GM18868 (cell line): Measurements from ENCODE around the gene GLTP.
"Not testable (repeated sequence)": the region's sequence is repeated elsewhere in the genome, so short reads cannot be mapped to it uniquely, and the experiment has no call there.

Experiments
- ATAC-seq: cut with Tn5 transposase; IDR thresholded peaks from one replicate; pipeline ENCODE4 v1.9.1; 2021; ENCODE audit warnings: mild to moderate bottlenecking, moderate library complexity; ENCODE audit not compliant: unreplicated experiment

The GLTP gene

DNA sequence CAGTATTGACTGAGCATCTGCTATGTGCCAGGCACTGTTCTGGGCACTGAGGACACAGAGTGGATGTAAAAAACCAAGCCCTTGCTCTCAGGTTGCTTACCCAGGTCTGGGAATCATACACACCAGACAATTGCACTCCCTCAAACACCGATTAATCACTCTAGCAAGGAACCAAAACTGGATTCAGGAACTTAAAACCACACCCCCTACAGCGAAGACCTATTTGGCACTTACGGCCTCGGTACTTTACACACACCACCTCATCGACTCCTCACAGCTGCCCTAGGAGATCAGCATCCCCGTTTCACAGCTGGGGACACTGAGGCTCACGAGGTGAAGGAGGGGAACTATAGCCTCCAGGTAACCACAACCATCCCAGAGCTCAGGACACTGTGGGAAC, 1.6 kb downstream of the GLTP start:
- no peak for ATAC-seq

- no peak for ATAC-seq
These were observed 2.1 kb downstream of the GLTP start for GRCh38 chr12:109878247-109878625.

- no peak for ATAC-seq
These were observed 2.7 kb downstream of the GLTP start for GRCh38 chr12:109877504-109878246.

- ATAC-seq, result no peak
These were observed 3.9 kb downstream of the GLTP start for GRCh38 chr12:109876406-109876805.

DNA sequence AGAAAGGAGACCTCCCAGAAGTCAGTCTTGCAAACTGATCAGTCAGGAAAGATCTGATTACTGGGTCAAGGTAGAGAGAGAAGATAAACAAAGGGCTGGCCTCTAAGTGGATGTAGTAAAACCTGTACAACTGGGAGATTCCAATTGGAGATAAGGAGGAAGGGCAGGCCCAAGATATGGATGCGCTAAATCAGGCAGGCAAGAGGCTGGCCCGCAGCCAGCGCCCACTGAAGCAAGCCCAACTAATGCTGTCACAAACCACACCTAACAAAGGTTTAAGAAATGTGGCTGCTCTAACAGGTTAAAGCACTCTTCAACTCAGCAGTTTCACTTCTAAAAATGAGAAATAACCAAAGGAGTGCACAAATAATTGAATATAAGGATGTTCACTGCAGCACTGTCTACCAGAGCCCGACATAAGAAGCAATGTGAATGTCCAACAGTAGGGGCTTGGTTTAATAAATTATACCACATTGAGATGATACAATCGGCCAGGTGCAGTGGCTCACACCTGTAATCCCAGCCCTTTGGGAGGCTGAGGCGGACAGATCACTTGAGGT, 4.7 kb downstream of the GLTP start:
- ATAC-seq, result no peak

- ATAC-seq, result no peak
These were observed 6.7 kb downstream of the GLTP start for GRCh38 chr12:109873653-109874052.

GRCh38 chr12:109871668-109872314, 8.6 kb downstream of the GLTP start:
- no peak for ATAC-seq

DNA sequence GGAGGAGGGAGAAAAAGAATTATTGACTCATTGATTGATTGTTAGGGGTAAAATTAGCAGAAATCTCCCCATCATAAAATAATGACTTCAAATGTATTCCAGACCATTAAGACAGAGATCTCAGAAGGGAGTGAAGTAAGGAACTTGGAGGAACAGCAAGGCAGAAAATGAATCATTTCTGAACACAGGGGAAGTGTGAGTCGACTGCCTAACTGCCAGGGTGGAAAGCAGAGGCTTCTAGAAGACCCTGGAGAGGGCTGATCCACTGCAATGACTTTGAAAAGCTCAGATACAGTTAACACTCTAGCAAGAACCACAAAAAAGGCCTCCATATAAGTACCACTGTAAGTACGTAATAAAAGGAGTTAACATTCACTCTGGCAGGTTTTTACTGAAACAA, 9.7 kb downstream of the GLTP start:
- no peak for ATAC-seq

DNA sequence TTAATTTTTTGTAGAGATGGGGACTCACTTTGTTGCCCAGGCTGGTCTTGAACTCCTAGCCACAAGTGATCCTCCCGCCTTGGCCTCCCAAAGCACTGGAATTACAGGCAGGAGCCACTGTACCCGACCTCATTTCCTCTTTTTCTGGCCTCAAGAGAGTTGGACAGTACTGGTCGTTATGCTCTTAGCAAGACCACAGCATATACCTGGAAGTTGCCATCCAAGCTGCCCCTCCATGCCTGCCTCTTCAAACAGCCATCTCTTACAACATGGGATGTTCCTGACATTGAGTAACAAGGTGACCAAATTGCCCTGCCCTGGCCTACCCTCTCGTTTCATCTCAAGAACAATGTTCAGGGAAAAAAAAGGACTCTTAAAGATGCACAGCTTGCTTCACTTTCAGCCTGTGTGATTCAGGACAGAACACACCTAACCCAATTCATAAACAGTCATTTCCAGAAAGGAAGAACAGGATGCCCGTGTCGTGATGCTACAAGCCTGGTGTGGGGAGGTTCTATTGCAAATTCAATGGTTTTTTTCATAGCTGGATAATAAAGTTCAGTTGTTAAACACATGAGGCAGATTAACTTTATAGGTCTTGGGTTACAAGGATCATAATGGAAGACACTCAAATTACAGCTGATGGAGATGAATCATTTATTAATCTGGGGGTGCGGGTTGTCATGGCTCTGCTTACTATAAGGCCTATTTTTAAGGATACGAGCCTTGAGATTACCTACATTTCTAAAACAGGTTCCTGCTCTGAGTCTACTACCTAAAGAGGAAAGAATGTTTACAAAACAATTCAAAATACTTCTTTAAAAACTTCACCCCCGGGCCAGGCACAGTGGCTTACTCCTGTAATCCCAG, 11.9 kb downstream of the GLTP start:
- no peak for ATAC-seq

GRCh38 chr12:109864916-109865315, 15.4 kb downstream of the GLTP start:
- ATAC-seq, result no peak

DNA sequence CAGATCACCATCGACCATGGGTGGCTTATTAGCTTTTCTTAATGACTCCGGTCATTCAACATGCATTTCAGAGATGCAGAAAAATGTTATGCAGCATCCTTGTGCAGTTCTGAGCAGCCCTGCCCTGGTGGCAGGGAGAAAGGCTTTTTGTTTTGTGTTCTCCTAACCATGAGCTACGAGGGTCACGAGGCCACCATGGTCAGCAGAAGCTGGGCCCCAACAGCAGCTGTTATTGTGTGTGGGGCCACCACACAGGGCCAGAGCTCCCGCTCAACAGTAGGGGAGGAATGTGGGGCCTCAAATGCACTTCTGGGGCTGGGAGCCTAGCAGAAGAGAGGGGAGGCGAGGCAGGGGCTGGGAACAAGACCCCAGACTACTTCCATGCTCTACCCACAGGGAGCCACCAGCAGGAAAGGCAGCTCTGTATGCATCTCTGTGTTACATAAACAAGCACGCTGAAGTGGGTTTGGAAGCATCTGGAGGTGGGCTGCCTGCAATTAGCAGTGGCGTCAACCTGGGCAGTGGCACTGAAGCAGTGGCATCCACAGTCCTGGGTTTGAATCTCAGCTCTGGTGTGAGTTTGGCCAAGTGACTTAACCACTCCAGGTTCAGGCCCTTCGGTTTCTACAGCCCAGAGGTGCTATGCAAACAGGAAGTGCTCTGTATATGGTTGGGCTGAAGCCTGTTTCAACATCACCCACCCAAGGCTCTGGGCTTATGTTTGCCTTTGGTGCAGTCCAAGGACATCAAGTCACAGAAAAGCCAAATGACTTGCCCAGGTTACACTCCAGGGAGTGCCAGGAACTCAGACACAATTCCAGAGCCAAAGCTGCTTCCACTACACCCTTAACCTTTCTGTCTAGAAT, 16.3 kb downstream of the GLTP start:
- ATAC-seq, result no peak

DNA sequence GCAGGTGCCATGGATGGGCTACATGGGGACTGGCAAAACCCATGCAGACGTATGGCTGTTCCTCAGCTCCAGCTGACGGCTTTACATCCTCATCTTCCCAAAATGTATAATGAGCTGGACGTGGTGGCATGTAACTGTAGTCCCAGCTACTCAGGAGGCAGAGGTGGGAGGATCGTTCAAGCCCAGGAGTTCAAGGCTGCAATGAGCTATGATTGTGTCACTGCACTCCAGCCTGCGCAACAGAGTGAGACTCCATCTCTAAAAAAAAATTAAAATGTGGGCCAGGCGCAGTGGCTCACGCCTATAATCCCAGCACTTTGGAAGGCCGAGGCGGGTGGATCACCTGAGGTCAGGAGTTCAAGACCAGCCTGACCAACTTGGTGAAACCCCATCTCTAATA, 17.9 kb downstream of the GLTP start:
- ATAC-seq, result not testable (repeated sequence)

GRCh38 chr12:109861689-109862314, 18.5 kb downstream of the GLTP start:
- ATAC-seq, result no peak

DNA sequence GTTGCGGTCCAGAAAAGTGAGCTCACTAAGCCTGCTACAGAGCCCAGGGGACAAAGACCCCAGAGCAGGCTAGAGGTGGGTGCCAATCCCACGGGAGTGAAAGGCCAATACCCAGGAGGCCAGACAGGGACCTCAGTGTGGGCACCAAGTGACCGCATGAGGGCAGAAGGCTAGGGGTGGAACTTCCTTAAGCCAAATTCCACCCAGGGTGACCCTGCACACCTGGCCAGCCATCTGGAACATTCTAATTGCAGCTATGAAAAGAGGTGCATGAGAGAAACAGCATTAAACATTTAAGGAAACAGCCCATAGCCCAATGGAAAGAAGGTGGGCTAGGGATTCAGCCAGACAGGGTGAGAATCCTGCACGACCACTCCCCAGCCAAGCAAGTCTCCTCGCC, 19.4 kb downstream of the GLTP start:
- no peak for ATAC-seq

DNA sequence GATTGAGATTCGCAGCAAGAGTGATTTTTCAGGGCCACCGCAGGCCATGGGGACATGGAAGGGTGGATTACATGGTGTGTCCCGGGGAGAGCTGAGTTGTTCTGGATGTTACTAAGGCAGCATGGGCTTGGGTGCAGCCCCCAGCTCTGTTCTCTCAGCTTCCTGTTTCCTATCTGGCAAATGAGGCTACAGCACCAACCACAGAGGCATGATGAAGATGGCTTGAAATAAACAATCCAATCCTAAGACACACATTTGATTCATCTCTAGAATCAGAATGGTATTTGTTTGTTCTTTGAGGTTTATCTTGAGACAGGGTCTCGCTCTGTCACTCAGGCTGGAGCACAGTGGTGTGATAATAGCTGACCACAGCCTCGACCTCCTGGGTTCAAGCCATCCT, 21.6 kb downstream of the GLTP start:
- no peak for ATAC-seq

DNA sequence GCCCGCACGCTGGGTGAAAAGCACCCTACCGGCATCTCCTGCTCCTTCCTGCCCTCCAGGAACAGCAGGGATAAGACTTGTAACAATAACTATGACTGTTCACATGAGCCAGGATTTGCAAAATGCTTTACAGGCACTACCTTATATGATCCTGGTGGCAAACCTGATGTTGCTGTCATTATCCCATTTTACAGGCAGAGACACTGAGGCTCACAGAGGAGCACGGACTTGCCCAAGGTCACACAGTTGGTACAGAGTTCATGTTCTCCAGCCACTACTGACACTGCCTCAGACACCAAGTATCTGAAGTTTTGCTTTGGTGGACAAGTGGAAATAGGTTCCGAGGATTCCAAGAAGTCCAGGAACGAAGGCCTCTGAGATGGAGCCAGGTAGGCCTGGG, 22.6 kb downstream of the GLTP start:
- ATAC-seq, result no peak

GRCh38 chr12:109855377-109855776, 25.0 kb downstream of the GLTP start:
- ATAC-seq, result no peak

GRCh38 chr12:109850518-109850917, 29.8 kb downstream of the GLTP start:
- not testable (repeated sequence) for ATAC-seq

DNA sequence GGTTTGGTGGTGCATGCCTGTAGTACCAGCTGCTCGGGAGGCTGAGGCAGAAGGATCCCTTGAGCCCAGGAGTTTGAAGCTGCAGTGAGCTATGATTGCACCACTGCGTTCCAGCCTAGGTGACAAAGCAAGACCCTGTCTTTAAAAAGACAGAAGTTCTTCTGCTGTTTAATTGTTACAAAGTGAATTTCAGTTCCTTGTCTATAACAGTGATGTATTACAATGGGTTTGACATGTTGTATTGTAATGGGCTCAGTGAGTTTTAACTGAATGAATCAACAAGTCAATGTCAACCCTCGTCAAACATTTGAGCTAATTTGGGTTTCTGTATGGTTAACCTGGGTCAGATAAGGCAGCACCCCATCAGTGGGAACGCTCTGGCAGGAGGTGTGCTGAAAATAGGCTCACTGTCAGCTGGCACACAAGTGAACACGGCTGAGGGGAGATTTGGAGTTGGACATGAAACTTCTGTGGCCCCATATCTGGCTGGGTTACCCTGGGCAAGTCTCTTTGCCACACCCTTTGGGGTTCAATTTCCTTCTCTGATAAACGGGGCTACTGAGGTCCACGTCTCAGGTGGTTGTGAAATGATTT, 33.1 kb downstream of the GLTP start:
- ATAC-seq, result no peak

DNA sequence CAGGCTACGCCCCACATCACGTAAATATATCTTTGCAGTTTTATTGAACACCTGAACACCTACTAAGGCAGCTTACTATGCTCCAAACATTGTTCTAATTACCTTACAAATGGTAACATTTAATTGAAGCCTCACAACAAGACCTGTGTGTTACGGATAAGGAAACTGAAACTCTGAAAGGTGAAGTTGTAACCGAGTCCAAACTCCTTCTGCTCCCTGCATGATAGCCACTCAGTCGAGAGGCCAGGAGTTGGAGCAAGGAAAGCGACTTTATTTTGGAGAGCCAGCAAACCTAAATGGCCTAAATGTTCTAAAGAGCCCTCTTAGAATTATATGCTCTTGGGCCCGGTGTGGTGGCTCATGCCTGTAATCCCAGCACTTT, 34.5 kb downstream of the GLTP start:
- ATAC-seq, result no peak
